H1 (cell line): ENCODE data around the gene AGAP1. TPM values are rescaled to one million over a fixed set of nuclear protein-coding genes. Genes with fewer than 3 reads are reported as not detected.

Experiments used
- CTCF ChIA-PET: fragments of 300-600 bp; sonication (Branson Sonifier 250); formaldehyde crosslinking; loops from one replicate; lab custom pipeline; 2021; ENCODE audit not compliant: partially characterized antibody; lab: Charles Lee
- POLR2A ChIA-PET: fragments of 300-600 bp; sonication (Branson Sonifier 250); formaldehyde crosslinking; loops from one replicate; lab custom pipeline; 2021; ENCODE audit warnings: inconsistent platforms; ENCODE audit not compliant: partially characterized antibody; lab: Charles Lee
- DNase-seq, 2 experiments: peaks; one replicate each; pipeline versions ENCODE4 v3.0.0 to v3.0.0-alpha.2; 2010 to 2022; ENCODE audit warnings: low spot score in 2 of 2, low read depth in 1 of 2, mixed read lengths in 1 of 2
- FAIRE-seq: peaks from 2 replicates; lab custom pipeline; 2011; peaks lifted over from hg19 to GRCh38; lab: Jason Lieb, UNC
- H2AFZ ChIP-seq: 2 replicates; pipeline ENCODE4 v1.8.1; 2012; ENCODE audit warnings: low read length, inconsistent platforms
- H2AK5ac ChIP-seq: 2 replicates; pipeline ENCODE4 v1.6.1; 2013; ENCODE audit warnings: low read depth, low read length
- H2BK120ac ChIP-seq: replicated peaks from 2 replicates; pipeline ENCODE3; 2013; ENCODE audit warnings: low read depth, low read length, inconsistent platforms
- H2BK12ac ChIP-seq: 2 replicates; pipeline ENCODE4 v1.6.1; 2013; ENCODE audit warnings: low read depth, low read length
- H2BK15ac ChIP-seq: 2 replicates; pipeline ENCODE4 v1.6.1; 2013; ENCODE audit warnings: low read length
- H2BK20ac ChIP-seq: 2 replicates; pipeline ENCODE4 v1.6.1; 2013; ENCODE audit warnings: low read length
- H2BK5ac ChIP-seq: 2 replicates; pipeline ENCODE4 v1.6.1; 2013; ENCODE audit warnings: low read depth, low read length
- H3K14ac ChIP-seq: 2 replicates; pipeline ENCODE4 v1.6.1; 2013; ENCODE audit warnings: inconsistent platforms; ENCODE audit not compliant: insufficient read length
- H3K18ac ChIP-seq: 2 replicates; pipeline ENCODE4 v1.6.1; 2013; ENCODE audit warnings: low read length; ENCODE audit errors: extremely low read depth
- H3K23ac ChIP-seq: 2 replicates; pipeline ENCODE4 v1.6.1; 2013; ENCODE audit warnings: inconsistent platforms; ENCODE audit not compliant: insufficient read length
- H3K23me2 ChIP-seq: 2 replicates; pipeline ENCODE4 v1.6.1; 2013; ENCODE audit warnings: low read depth, low read length
- H3K27ac ChIP-seq: 2 replicates; pipeline ENCODE4 v1.6.1; 2011; ENCODE audit warnings: low read depth, low read length, inconsistent platforms
- H3K27me3 ChIP-seq, 4 experiments: replicated peaks in 1 of 4; 1 replicate in 1 of 4; 2 replicates in 3 of 4; pipeline versions ENCODE4 v1.6.1 to v1.8.1; 2011 to 2013; ENCODE audit warnings: low read length in 3 of 4, mild to moderate bottlenecking in 3 of 4, inconsistent platforms in 2 of 4, mixed read lengths in 2 of 4, moderate library complexity in 1 of 4; ENCODE audit not compliant: control insufficient read depth in 3 of 4, insufficient read depth in 3 of 4; ENCODE audit errors: extremely low read depth in 1 of 4
- H3K36me3 ChIP-seq, 4 experiments: 2 replicates each; pipeline versions ENCODE4 v1.6.1 to v1.8.1; 2011 to 2013; ENCODE audit warnings: mild to moderate bottlenecking in 4 of 4, low read length in 3 of 4, moderate library complexity in 2 of 4, control low read depth in 1 of 4, inconsistent platforms in 1 of 4; ENCODE audit not compliant: insufficient read depth in 4 of 4, control insufficient read depth in 2 of 4
- H3K4ac ChIP-seq: replicated peaks from 2 replicates; pipeline ENCODE3; 2013; ENCODE audit warnings: low read length, low read depth, mixed read lengths, inconsistent platforms; ENCODE audit not compliant: insufficient read length
- H3K4me1 ChIP-seq, 4 experiments: replicated peaks in 1 of 4; 1 replicate in 1 of 4; 2 replicates in 3 of 4; pipeline versions ENCODE4 v1.6.1 to v1.8.1; 2011 to 2013; ENCODE audit warnings: low read length in 3 of 4, inconsistent platforms in 2 of 4, mixed read lengths in 1 of 4; ENCODE audit not compliant: insufficient read depth in 4 of 4, control insufficient read depth in 3 of 4
- H3K4me2 ChIP-seq, 2 experiments: 2 replicates each; pipeline versions ENCODE4 v1.6.1 to v1.8.1; 2011 to 2013; ENCODE audit warnings: low read depth in 2 of 2, low read length in 2 of 2, control low read depth in 1 of 2, inconsistent platforms in 1 of 2, mild to moderate bottlenecking in 1 of 2; ENCODE audit not compliant: insufficient read depth in 1 of 2
- H3K4me3 ChIP-seq, 4 experiments: fragments of 200-600, 300-600 bp in 1 of 4; sonication (generic), shearing (Covaris generic), sonication (Bioruptor Twin) in 1 of 4; 2 replicates each; pipeline versions ENCODE4 v1.5.1 to v1.8.1; 2011 to 2016; ENCODE audit warnings: low read length in 4 of 4, low read depth in 3 of 4, control low read depth in 2 of 4, inconsistent platforms in 2 of 4, mild to moderate bottlenecking in 2 of 4, mixed read lengths in 1 of 4, moderate library complexity in 1 of 4; ENCODE audit not compliant: insufficient read depth in 2 of 4; ENCODE audit errors: extremely low read depth in 1 of 4
- H3K56ac ChIP-seq: replicated peaks from 2 replicates; pipeline ENCODE3; 2013; ENCODE audit warnings: low read depth, mild to moderate bottlenecking, mixed read lengths, low read length, inconsistent platforms; ENCODE audit not compliant: insufficient read length
- H3K79me1 ChIP-seq: 2 replicates; pipeline ENCODE4 v1.6.1; 2013; ENCODE audit warnings: low read depth, low read length, control low read depth
- H3K79me2 ChIP-seq, 2 experiments: 2 replicates each; pipeline versions ENCODE4 v1.6.1 to v1.8.1; 2012 to 2013; ENCODE audit warnings: low read length in 2 of 2, mild to moderate bottlenecking in 2 of 2, inconsistent platforms in 1 of 2; ENCODE audit not compliant: insufficient read depth in 2 of 2, control insufficient read depth in 1 of 2
- H3K9ac ChIP-seq, 4 experiments: replicated peaks in 1 of 4; 1 replicate in 1 of 4; 2 replicates in 3 of 4; pipeline versions ENCODE4 v1.6.1 to v1.8.1; 2011 to 2013; ENCODE audit warnings: low read depth in 3 of 4, low read length in 3 of 4, control low read depth in 2 of 4, mild to moderate bottlenecking in 2 of 4, moderate library complexity in 2 of 4, inconsistent platforms in 1 of 4; ENCODE audit errors: extremely low read depth in 1 of 4
- H3K9me3 ChIP-seq, 2 experiments: 2 replicates each; pipeline versions ENCODE4 v1.6.1 to v1.8.1; 2012 to 2013; ENCODE audit warnings: mild to moderate bottlenecking in 2 of 2, moderate library complexity in 2 of 2, control low read depth in 1 of 2, inconsistent platforms in 1 of 2, low read depth in 1 of 2, low read length in 1 of 2, mixed read lengths in 1 of 2; ENCODE audit not compliant: insufficient read depth in 2 of 2
- H4K20me1 ChIP-seq, 2 experiments: replicated peaks in 1 of 2; 2 replicates each; pipeline versions ENCODE3 to v1.8.1; 2011 to 2013; ENCODE audit warnings: inconsistent platforms in 2 of 2, low read length in 2 of 2, mild to moderate bottlenecking in 1 of 2; ENCODE audit not compliant: insufficient read depth in 2 of 2, control insufficient read depth in 1 of 2
- H4K5ac ChIP-seq: 2 replicates; pipeline ENCODE4 v1.6.1; 2013; ENCODE audit warnings: low read length, low read depth, mixed read lengths, inconsistent platforms; ENCODE audit not compliant: insufficient read length
- H4K8ac ChIP-seq: 2 replicates; pipeline ENCODE4 v1.8.0; 2013; ENCODE audit warnings: mild to moderate bottlenecking, moderate library complexity, low read length, inconsistent platforms; ENCODE audit not compliant: insufficient read depth; ENCODE audit errors: extremely low read depth
- H4K91ac ChIP-seq: replicated peaks from 2 replicates; pipeline ENCODE3; 2013; ENCODE audit warnings: low read length, mixed read lengths, inconsistent platforms; ENCODE audit not compliant: insufficient read length
- E2F6 ChIP-seq: IDR thresholded peaks from 2 replicates; pipeline ENCODE4 v1.6.1; 2012; ENCODE audit warnings: inconsistent platforms
- SIX5 ChIP-seq: IDR thresholded peaks from 2 replicates; pipeline ENCODE4 v1.6.1; 2011; ENCODE audit warnings: mild to moderate bottlenecking, low read depth, low read length
- TCF12 ChIP-seq: IDR thresholded peaks from 2 replicates; pipeline ENCODE4 v1.6.1; 2011; ENCODE audit warnings: low read depth, mild to moderate bottlenecking, low read length
- TEAD4 ChIP-seq: IDR thresholded peaks from 2 replicates; pipeline ENCODE4 v1.6.1; 2012; ENCODE audit warnings: low read depth, low read length, inconsistent platforms, mixed read lengths
- WGBS, 2 experiments: shearing (Covaris generic) in 1 of 2; methylation state at CpG; one replicate each; pipeline versions ENCODE4 v1.1.6 to v1.1.7; 2013 to 2015; ENCODE audit warnings: low lambda C conversion rate in 2 of 2, mixed read lengths in 2 of 2, inconsistent platforms in 1 of 2, low coverage in 1 of 2, missing lambda C conversion rate in 1 of 2; ENCODE audit not compliant: insufficient replicate concordance in 2 of 2, insufficient coverage in 1 of 2, insufficient read length in 1 of 2; ENCODE audit errors: extremely low coverage in 1 of 2, missing lambda C conversion rate in 1 of 2; 5-methylcytosine and 5-hydroxymethylcytosine counted together
- polyA plus RNA-seq, 7 experiments: library from polyadenylated mRNA; depleted of rRNA in 3 of 7; stranded (reverse) in 5 of 7; unstranded in 2 of 7; fragments of >200 nt in 5 of 7; fragments of 200-250 nt in 2 of 7; gene quantifications; 1 replicate in 5 of 7; 2 replicates in 1 of 7; 4 replicates in 1 of 7; pipeline versions ENCODE4 v1.2.1 to v1.2.3, GENCODE V29; 2011 to 2013; ENCODE audit warnings: missing spikeins in 2 of 7, mixed read lengths in 2 of 7
- total RNA-seq: library from RNA; stranded (reverse); fragmentation: NEBNext Ultra II Directional; extraction: Animal tissue kit (Norgen Biotek cat#: 25700); gene quantifications from 2 replicates; pipeline ENCODE4 v1.2.1, GENCODE V29; 2021
- TF ChIP-seq, protein P1 (sequence below): IDR thresholded peaks from 2 replicates; pipeline ENCODE4 v1.6.1; 2012; ENCODE audit warnings: inconsistent platforms
- TF ChIP-seq, protein P2 (sequence below): IDR thresholded peaks from 2 replicates; pipeline ENCODE4 v1.6.1; 2011; ENCODE audit warnings: low read length, improper control_type of control experiment
- TF ChIP-seq, protein P3 (sequence below), 3 experiments: IDR thresholded peaks; 1 replicate in 2 of 3; 2 replicates in 1 of 3; pipeline versions ENCODE4 v1.5.1 to v1.6.1; 2011; ENCODE audit warnings: low read length in 3 of 3, mild to moderate bottlenecking in 3 of 3, inconsistent platforms in 2 of 3, low read depth in 1 of 3, moderate library complexity in 1 of 3; ENCODE audit not compliant: insufficient read depth in 1 of 3; ENCODE audit errors: control extremely low read depth in 1 of 3

The AGAP1 gene
- total and polyA plus RNA-seq, 2 of the 8 experiments (the other 6 are each of a cell fraction or from before 2014, with no cell fraction given) = 18.1 to 39.4 TPM

DNA sequence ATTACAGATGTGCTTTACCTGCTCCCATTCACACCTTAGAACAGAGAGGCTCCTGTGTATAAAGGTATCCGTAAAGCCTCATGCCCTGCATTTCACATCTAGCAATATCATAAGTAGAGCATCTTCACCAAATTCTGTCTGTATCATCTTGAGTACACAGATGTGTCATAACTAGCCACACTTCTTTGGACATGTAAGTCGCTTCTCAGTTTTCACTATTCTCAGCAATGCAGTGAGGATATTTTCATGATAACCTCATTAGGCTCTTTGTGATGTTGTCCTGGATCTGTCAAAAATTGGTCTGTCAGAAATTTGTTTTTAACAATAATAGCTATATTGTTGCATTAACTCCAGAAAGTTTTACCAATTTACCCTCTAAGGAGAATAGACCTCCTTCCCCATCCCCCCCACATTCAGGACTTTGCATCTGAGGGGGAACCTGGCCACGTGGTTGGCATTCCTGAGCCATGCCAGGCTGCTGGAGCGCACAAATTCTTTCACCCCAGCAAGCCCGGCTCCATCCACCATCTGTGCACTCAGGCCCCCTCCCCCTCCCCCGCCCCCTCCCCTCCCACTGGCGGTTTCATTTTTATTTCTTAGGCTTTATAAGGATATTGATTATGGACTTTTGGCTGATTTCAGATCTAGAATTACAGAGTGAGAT lies 34.1 kb downstream of the AGAP1 start:
- H3K27ac ChIP-seq = no peak overlapping the region
- TF ChIP-seq, protein P1, sequence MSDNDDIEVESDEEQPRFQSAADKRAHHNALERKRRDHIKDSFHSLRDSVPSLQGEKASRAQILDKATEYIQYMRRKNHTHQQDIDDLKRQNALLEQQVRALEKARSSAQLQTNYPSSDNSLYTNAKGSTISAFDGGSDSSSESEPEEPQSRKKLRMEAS = peak; percentile 94
- no peak for TF ChIP-seq SIX5
- TF ChIP-seq TCF12 = 0 out of 2 replicates have a peak, but pooled peaks have one; percentile 21
- TF ChIP-seq, protein P2, sequence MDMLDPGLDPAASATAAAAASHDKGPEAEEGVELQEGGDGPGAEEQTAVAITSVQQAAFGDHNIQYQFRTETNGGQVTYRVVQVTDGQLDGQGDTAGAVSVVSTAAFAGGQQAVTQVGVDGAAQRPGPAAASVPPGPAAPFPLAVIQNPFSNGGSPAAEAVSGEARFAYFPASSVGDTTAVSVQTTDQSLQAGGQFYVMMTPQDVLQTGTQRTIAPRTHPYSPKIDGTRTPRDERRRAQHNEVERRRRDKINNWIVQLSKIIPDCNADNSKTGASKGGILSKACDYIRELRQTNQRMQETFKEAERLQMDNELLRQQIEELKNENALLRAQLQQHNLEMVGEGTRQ = peak; percentile 49; the same call in 1 of the 2 replicates
- TF ChIP-seq, protein P3, sequence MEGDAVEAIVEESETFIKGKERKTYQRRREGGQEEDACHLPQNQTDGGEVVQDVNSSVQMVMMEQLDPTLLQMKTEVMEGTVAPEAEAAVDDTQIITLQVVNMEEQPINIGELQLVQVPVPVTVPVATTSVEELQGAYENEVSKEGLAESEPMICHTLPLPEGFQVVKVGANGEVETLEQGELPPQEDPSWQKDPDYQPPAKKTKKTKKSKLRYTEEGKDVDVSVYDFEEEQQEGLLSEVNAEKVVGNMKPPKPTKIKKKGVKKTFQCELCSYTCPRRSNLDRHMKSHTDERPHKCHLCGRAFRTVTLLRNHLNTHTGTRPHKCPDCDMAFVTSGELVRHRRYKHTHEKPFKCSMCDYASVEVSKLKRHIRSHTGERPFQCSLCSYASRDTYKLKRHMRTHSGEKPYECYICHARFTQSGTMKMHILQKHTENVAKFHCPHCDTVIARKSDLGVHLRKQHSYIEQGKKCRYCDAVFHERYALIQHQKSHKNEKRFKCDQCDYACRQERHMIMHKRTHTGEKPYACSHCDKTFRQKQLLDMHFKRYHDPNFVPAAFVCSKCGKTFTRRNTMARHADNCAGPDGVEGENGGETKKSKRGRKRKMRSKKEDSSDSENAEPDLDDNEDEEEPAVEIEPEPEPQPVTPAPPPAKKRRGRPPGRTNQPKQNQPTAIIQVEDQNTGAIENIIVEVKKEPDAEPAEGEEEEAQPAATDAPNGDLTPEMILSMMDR (IDR thresholded peaks at IDR 0.05; ENCODE audit: control extremely low read depth in 1 of 3, insufficient read depth in 1 of 3, low read depth in 1 of 3, low read length in 3 of 3) = no peak
- TF ChIP-seq TEAD4 = peak; percentile 96
- TF ChIP-seq E2F6 = peak; percentile 84
- TF ChIP-seq, all 59 proteins: peak for 5
- ChIA-PET CTCF (interaction anchor here (1.4 kb wide), 1 partner anchor 26 kb away, joined by 5 read pairs; no protein-coding TSS in a partner anchor), POLR2A (no interaction called here)
- Histone ChIP-seq H3K9me3 (no peaks in the 10 kb centered on the region; a peak in 1 of 4 replicates), H2BK120ac (no peak overlapping the region), H4K20me1 (peaks cover 2 to 9% of the 10 kb centered on the region in 2 experiments), H2BK12ac (no peak overlapping the region; the same call in 1 of the 2 replicates), H3K56ac (no peak overlapping the region), H3K18ac (no peak overlapping the region), H3K79me2 (peaks cover 11 to 81% of the 10 kb centered on the region in 2 experiments; a peak in 3 of 4 replicates), H3K4me2 (peak overlapping the region in 1 of 2 experiments; percentile 43; a peak in 1 of 4 replicates), H3K4me1 (peaks cover 2 to 10% (median 8%) of the 10 kb centered on the region in 4 experiments; a peak in 6 of 7 replicates), H4K5ac (no peak overlapping the region), H3K9ac (no peak overlapping the region), H2BK20ac (peak overlapping the region; percentile 34; the same call in 1 of the 2 replicates), H3K27me3 (no peaks in the 10 kb centered on the region), H4K91ac (no peak overlapping the region), H3K14ac (no peak overlapping the region), H2BK15ac (no peak overlapping the region), H3K36me3 (no peaks in the 10 kb centered on the region), H3K23ac (no peak overlapping the region), H3K4me3 (peak overlapping the region in 1 of 4 experiments; percentile 11; a peak in 1 of 8 replicates), H2AK5ac (no peak overlapping the region), H4K8ac (no peak overlapping the region), H3K4ac (no peak overlapping the region), H3K79me1 (peaks cover 26% of the 10 kb centered on the region), H2BK5ac (no peak overlapping the region), H3K23me2 (no peaks in the 10 kb centered on the region), H2AFZ (no peak overlapping the region)
- DNase-seq (no peak), FAIRE-seq (no peak)
- 60% methylated on average over 3 of the region's 7 CpGs; no CpG with 5 or more reads in 1 of the 2 experiments for WGBS, 2 experiments
